Measurements from ENCODE around the gene AICDA. TPM values are rescaled to one million over a fixed set of nuclear protein-coding genes. Genes with fewer than 3 reads are reported as not detected.

AICDA gene
- total and polyA plus RNA-seq, 2 of the 13 experiments (the other 11 are each of a cell fraction or from before 2014, with no cell fraction given), result not detected

DNA sequence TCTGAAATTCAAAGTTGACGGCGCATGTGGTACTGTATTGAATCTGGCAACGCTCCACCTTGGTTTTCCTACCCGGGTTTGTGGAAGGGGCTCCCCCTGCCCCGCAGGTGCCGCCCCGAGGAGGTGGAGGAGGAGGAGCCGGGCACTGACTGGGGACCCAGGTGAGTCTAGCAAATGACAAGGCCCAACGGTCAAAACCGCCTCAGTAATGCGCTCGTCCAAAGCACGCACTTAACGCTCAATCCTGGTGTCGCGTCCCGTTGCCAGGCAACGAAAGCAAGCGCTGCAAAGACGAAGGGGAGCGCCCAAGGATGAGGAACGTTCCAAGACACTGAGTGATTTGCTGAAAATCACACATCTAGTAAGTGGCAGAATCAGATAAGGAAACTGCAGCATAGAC lies 48.0 kb downstream of the AICDA start:
- ATAC-seq (no peak), DNase-seq (ENCODE audit: low spot score) (no peak), FAIRE-seq (no peak)
- H3K9ac ChIP-seq (ENCODE audit: insufficient read depth, low read depth, low read length), result no peak overlapping the region
- no peak overlapping the region for H3K4me3 ChIP-seq (replicated peaks in 1 of 3; ENCODE audit: insufficient read depth in 1 of 3, low read depth in 2 of 3, low read length in 3 of 3)
- no peaks in the 10 kb centered on the region for H3K36me3 ChIP-seq (replicated peaks in 1 of 2; ENCODE audit: control insufficient read depth in 1 of 2, insufficient read depth in 2 of 2, low read length in 2 of 2)
- intact Hi-C loops (cut with micrococcal nuclease; ENCODE audit: unreplicated experiment), result no loop called here
- ChIA-PET POLR2A (no interaction called here), CTCF (ENCODE audit: low intra/inter-chr PET ratio, low total read pairs) (no interaction called here)
- no peak overlapping the region for H2AFZ ChIP-seq (ENCODE audit: low read length)
- H3K4me1 ChIP-seq (ENCODE audit: insufficient read depth, low read length), result no peaks in the 10 kb centered on the region
- H3K4me2 ChIP-seq (ENCODE audit: low read depth, low read length), result no peak overlapping the region
- BruUV-seq (replicated peaks), result no TSS peak
- H3K27ac ChIP-seq (ENCODE audit: extremely low read length, insufficient read depth, low read length), result no peak overlapping the region
- 48% methylated on average over 16 of the region's 22 CpGs for WGBS (ENCODE audit: low lambda C conversion rate)
- no peaks in the 10 kb centered on the region for H4K20me1 ChIP-seq (ENCODE audit: insufficient read depth, low read length)
- no peaks in the 10 kb centered on the region for H3K9me3 ChIP-seq (ENCODE audit: low read length)
- 0 out of 5 replicates have a peak, but pooled peaks cover 0 to under 1% of the 10 kb centered on the region in 2 experiments for H3K27me3 ChIP-seq (ENCODE audit: control insufficient read depth in 1 of 2, insufficient read depth in 2 of 2, low read length in 2 of 2)
- no peaks in the 10 kb centered on the region for H3K79me2 ChIP-seq (ENCODE audit: insufficient read depth, low read length)
- in situ Hi-C loops (cut with HindIII; ENCODE audit: extremely low pct_ligation_motif_present, low pct_unique_long_range_greater_than_20kb), result no loop called here
- TF ChIP-seq RXRA (CRISPR knock-in tag; IDR thresholded peaks at IDR 0.05), result no peak
- TF ChIP-seq, protein P1, sequence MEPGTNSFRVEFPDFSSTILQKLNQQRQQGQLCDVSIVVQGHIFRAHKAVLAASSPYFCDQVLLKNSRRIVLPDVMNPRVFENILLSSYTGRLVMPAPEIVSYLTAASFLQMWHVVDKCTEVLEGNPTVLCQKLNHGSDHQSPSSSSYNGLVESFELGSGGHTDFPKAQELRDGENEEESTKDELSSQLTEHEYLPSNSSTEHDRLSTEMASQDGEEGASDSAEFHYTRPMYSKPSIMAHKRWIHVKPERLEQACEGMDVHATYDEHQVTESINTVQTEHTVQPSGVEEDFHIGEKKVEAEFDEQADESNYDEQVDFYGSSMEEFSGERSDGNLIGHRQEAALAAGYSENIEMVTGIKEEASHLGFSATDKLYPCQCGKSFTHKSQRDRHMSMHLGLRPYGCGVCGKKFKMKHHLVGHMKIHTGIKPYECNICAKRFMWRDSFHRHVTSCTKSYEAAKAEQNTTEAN (CRISPR knock-in tag; conservative IDR thresholded peaks at IDR 0.05), result no peak
- TF ChIP-seq MED8 (CRISPR knock-in tag; IDR thresholded peaks at IDR 0.05; ENCODE audit: insufficient replicate concordance), result no peak
- TF ChIP-seq REL (CRISPR knock-in tag; conservative IDR thresholded peaks at IDR 0.05), result no peak
- TF ChIP-seq, protein P2, sequence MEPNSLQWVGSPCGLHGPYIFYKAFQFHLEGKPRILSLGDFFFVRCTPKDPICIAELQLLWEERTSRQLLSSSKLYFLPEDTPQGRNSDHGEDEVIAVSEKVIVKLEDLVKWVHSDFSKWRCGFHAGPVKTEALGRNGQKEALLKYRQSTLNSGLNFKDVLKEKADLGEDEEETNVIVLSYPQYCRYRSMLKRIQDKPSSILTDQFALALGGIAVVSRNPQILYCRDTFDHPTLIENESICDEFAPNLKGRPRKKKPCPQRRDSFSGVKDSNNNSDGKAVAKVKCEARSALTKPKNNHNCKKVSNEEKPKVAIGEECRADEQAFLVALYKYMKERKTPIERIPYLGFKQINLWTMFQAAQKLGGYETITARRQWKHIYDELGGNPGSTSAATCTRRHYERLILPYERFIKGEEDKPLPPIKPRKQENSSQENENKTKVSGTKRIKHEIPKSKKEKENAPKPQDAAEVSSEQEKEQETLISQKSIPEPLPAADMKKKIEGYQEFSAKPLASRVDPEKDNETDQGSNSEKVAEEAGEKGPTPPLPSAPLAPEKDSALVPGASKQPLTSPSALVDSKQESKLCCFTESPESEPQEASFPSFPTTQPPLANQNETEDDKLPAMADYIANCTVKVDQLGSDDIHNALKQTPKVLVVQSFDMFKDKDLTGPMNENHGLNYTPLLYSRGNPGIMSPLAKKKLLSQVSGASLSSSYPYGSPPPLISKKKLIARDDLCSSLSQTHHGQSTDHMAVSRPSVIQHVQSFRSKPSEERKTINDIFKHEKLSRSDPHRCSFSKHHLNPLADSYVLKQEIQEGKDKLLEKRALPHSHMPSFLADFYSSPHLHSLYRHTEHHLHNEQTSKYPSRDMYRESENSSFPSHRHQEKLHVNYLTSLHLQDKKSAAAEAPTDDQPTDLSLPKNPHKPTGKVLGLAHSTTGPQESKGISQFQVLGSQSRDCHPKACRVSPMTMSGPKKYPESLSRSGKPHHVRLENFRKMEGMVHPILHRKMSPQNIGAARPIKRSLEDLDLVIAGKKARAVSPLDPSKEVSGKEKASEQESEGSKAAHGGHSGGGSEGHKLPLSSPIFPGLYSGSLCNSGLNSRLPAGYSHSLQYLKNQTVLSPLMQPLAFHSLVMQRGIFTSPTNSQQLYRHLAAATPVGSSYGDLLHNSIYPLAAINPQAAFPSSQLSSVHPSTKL (CRISPR knock-in tag; IDR thresholded peaks at IDR 0.05), result no peak
- TF ChIP-seq GTF2F1 (IDR thresholded peaks at IDR 0.05; ENCODE audit: low read length), result no peak
- TF ChIP-seq ZNF160 (CRISPR knock-in tag; IDR thresholded peaks at IDR 0.05), result no peak
- TF ChIP-seq, protein P3, sequence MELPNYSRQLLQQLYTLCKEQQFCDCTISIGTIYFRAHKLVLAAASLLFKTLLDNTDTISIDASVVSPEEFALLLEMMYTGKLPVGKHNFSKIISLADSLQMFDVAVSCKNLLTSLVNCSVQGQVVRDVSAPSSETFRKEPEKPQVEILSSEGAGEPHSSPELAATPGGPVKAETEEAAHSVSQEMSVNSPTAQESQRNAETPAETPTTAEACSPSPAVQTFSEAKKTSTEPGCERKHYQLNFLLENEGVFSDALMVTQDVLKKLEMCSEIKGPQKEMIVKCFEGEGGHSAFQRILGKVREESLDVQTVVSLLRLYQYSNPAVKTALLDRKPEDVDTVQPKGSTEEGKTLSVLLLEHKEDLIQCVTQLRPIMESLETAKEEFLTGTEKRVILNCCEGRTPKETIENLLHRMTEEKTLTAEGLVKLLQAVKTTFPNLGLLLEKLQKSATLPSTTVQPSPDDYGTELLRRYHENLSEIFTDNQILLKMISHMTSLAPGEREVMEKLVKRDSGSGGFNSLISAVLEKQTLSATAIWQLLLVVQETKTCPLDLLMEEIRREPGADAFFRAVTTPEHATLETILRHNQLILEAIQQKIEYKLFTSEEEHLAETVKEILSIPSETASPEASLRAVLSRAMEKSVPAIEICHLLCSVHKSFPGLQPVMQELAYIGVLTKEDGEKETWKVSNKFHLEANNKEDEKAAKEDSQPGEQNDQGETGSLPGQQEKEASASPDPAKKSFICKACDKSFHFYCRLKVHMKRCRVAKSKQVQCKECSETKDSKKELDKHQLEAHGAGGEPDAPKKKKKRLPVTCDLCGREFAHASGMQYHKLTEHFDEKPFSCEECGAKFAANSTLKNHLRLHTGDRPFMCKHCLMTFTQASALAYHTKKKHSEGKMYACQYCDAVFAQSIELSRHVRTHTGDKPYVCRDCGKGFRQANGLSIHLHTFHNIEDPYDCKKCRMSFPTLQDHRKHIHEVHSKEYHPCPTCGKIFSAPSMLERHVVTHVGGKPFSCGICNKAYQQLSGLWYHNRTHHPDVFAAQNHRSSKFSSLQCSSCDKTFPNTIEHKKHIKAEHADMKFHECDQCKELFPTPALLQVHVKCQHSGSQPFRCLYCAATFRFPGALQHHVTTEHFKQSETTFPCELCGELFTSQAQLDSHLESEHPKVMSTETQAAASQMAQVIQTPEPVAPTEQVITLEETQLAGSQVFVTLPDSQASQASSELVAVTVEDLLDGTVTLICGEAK (IDR thresholded peaks at IDR 0.05), result no peak
- TF ChIP-seq, protein P3 (CRISPR knock-in tag; IDR thresholded peaks at IDR 0.05), result no peak
